B cell (primary cell): ENCODE measurements around the gene CCDC18. TPM values are rescaled to one million over a fixed set of nuclear protein-coding genes. Genes with fewer than 3 reads are reported as not detected.

Experiments
- ATAC-seq: fragments of 200-7000 bp; cut with Tn5 transposase; one replicate; pipeline ENCODE4 v1.10.0; 2021; ENCODE audit warnings: low read depth, mild to moderate bottlenecking, moderate number of reproducible peaks, moderate library complexity
- CTCF ChIA-PET: fragments of 350-600 bp; sonication (Branson Sonifier 250); formaldehyde crosslinking; loops from one replicate; lab custom pipeline; 2021; ENCODE audit warnings: antibody characterized with exemption, inconsistent platforms; lab: Charles Lee
- POLR2A ChIA-PET: fragments of 350-600 bp; sonication (Branson Sonifier 250); formaldehyde crosslinking; loops from one replicate; lab custom pipeline; 2021; ENCODE audit warnings: antibody characterized with exemption; lab: Charles Lee
- DNase-seq: peaks from one replicate; pipeline ENCODE4 v3.0.0; 2013
- H2AFZ ChIP-seq: 2 replicates; pipeline ENCODE4 v1.6.1; 2012; ENCODE audit warnings: mild to moderate bottlenecking, low read depth, low read length; ENCODE audit not compliant: insufficient read depth, poor library complexity, severe bottlenecking
- H3K27ac ChIP-seq, 2 donors: 1 replicate in 1 of 2; 2 replicates in 1 of 2; pipeline ENCODE4 v1.5.1; 2012 to 2013; ENCODE audit warnings: low read length in 2 of 2, mild to moderate bottlenecking in 2 of 2, moderate library complexity in 1 of 2
- H3K27me3 ChIP-seq, 4 experiments: fragments of 200-600 bp in 1 of 4; sonication (generic) in 1 of 4; replicated peaks in 1 of 4; 1 replicate in 2 of 4; 2 replicates in 2 of 4; pipeline versions ENCODE4 v1.6.1 to v1.7.0; 2013 to 2016; ENCODE audit warnings: low read length in 3 of 4, mild to moderate bottlenecking in 2 of 4, mixed read lengths in 1 of 4, moderate library complexity in 1 of 4; ENCODE audit not compliant: insufficient read depth in 4 of 4, control insufficient read depth in 3 of 4; ENCODE audit errors: control extremely low read depth in 1 of 4
- H3K36me3 ChIP-seq, 2 experiments: replicated peaks in 1 of 2; 1 replicate in 1 of 2; 2 replicates in 1 of 2; pipeline versions ENCODE4 v1.6.1 to v1.7.1; 2013; ENCODE audit warnings: low read length in 1 of 2; ENCODE audit not compliant: insufficient read depth in 2 of 2, control insufficient read depth in 1 of 2; ENCODE audit errors: control extremely low read depth in 1 of 2, extremely low read depth in 1 of 2
- H3K4me1 ChIP-seq, 2 donors: fragments of 200-600 bp in 1 of 2; sonication (generic) in 1 of 2; 1 replicate in 1 of 2; 2 replicates in 1 of 2; pipeline versions ENCODE4 v1.5.1 to v1.6.1; 2013 to 2017; ENCODE audit warnings: low read length in 2 of 2; ENCODE audit not compliant: control insufficient read depth in 2 of 2, insufficient read depth in 2 of 2
- H3K4me2 ChIP-seq: replicated peaks from 2 replicates; pipeline ENCODE3; 2012; ENCODE audit warnings: mild to moderate bottlenecking, low read depth, low read length; ENCODE audit not compliant: poor library complexity, severe bottlenecking
- H3K4me3 ChIP-seq, 5 experiments: fragments of 200-600 bp in 1 of 5; sonication (generic) in 1 of 5; 1 replicate in 3 of 5; 2 replicates in 2 of 5; pipeline versions ENCODE4 v1.5.1 to v1.7.0; 2011 to 2016; ENCODE audit warnings: low read length in 4 of 5, mild to moderate bottlenecking in 4 of 5, low read depth in 2 of 5, control low read depth in 1 of 5, moderate library complexity in 1 of 5; ENCODE audit not compliant: insufficient read depth in 1 of 5; ENCODE audit errors: control extremely low read depth in 1 of 5, extremely low read depth in 1 of 5
- H3K79me2 ChIP-seq: fragments of 200-600 bp; sonication (generic); one replicate; pipeline ENCODE4 v1.6.0; 2016; ENCODE audit warnings: low read length; ENCODE audit not compliant: control insufficient read depth, insufficient read depth
- H3K9ac ChIP-seq: fragments of 200-600 bp; sonication (generic); 2 replicates; pipeline ENCODE4 v1.6.1; 2017; ENCODE audit warnings: mild to moderate bottlenecking, low read length, moderate library complexity
- H3K9me3 ChIP-seq, 3 donors: one replicate each; pipeline versions ENCODE4 v1.6.1 to v1.7.1; 2013; ENCODE audit warnings: low read length in 2 of 3; ENCODE audit not compliant: control insufficient read depth in 2 of 3, insufficient read depth in 1 of 3; ENCODE audit errors: control extremely low read depth in 1 of 3
- H4K20me1 ChIP-seq: 2 replicates; pipeline ENCODE4 v1.6.0; 2012; ENCODE audit warnings: mild to moderate bottlenecking, low read length; ENCODE audit not compliant: insufficient read depth, control insufficient read depth, poor library complexity, severe bottlenecking
- H3K27ac Mint-ChIP-seq: one replicate; pipeline ENCODE4 v1.8.0; 2021; ENCODE audit warnings: mixed read lengths
- H3K27me3 Mint-ChIP-seq: one replicate; pipeline ENCODE4 v1.8.0; 2021; ENCODE audit warnings: mixed read lengths
- H3K4me1 Mint-ChIP-seq: one replicate; pipeline ENCODE4 v1.8.0; 2021; ENCODE audit warnings: mixed read lengths
- H3K4me3 Mint-ChIP-seq: one replicate; pipeline ENCODE4 v1.8.0; 2021; ENCODE audit warnings: mixed read lengths
- H3K9me3 Mint-ChIP-seq: one replicate; pipeline ENCODE4 v1.8.0; 2022; ENCODE audit warnings: mixed read lengths; ENCODE audit not compliant: insufficient read depth
- CTCF ChIP-seq: fragments of 200-600 bp; IDR thresholded peaks from one replicate; pipeline ENCODE4 v1.8.0; 2022; ENCODE audit warnings: antibody characterized with exemption, mild to moderate bottlenecking
- EZH2 ChIP-seq: IDR thresholded peaks from 2 replicates; pipeline ENCODE4 v1.6.1; 2012; ENCODE audit warnings: borderline replicate concordance, low read depth, mild to moderate bottlenecking, moderate library complexity, low read length; ENCODE audit not compliant: insufficient read depth, poor library complexity, severe bottlenecking
- WGBS: methylation state at CpG from one replicate; pipeline ENCODE4 v1.1.5; 2013; ENCODE audit warnings: missing lambda C conversion rate; ENCODE audit not compliant: insufficient coverage; 5-methylcytosine and 5-hydroxymethylcytosine counted together
- intact Hi-C: fragments of 100-400 bp; cut with micrococcal nuclease; formaldehyde crosslinking; loops from one replicate; pipeline ENCODE4 v1.10.0; 2022
- polyA plus RNA-seq: library from polyadenylated mRNA; depleted of rRNA; stranded (reverse); fragments of >200 nt; gene quantifications from 2 replicates; pipeline ENCODE4 v1.2.3, GENCODE V29; 2012
- total RNA-seq, 2 donors: library from RNA; stranded (reverse); fragments of 120-200 nt in 1 of 2; gene quantifications; 1 replicate in 1 of 2; 2 replicates in 1 of 2; pipeline versions ENCODE4 v1.2.3 to v1.2.4, GENCODE V29; 2013 to 2022

The CCDC18 gene
- total and polyA plus RNA-seq, 2 donors (not counting 1 experiment from before 2014, with no cell fraction given), result 7.7 to 16.0 TPM

GRCh38 chr1:93302078-93302477 is 121.6 kb downstream of the CCDC18 start:
- intact Hi-C loops, result loop anchor here (10.0 kb wide), 1 partner anchor 513 kb away; no protein-coding TSS in a partner anchor
- H3K27me3 ChIP-seq, result no peaks in the 10 kb centered on the region
- Mint-ChIP-seq H3K9me3 (no peaks in the 10 kb centered on the region), H3K27me3 (no peaks in the 10 kb centered on the region), H3K4me1 (no peaks in the 10 kb centered on the region), H3K27ac (no peak overlapping the region), H3K4me3 (no peak overlapping the region)
- H3K27ac ChIP-seq, result no peak overlapping the region
- POLR2A ChIA-PET, result no interaction called here
- TF ChIP-seq EZH2, result no peak
- TF ChIP-seq CTCF, result no peak
- H2AFZ ChIP-seq, result no peak overlapping the region
- CTCF ChIA-PET, result interaction anchor here (0.6 to 4.2 kb wide), 3 partner anchors 70 to 463 kb away, joined by 3 to 30 read pairs (median 5); partner anchors contain the start of gene MTF2
- H3K36me3 ChIP-seq, result peaks cover 0 to 2% of the 10 kb centered on the region in 2 experiments
- no peaks in the 10 kb centered on the region for H3K4me1 ChIP-seq
- H3K9me3 ChIP-seq, result no peaks in the 10 kb centered on the region
- no peak overlapping the region for H3K9ac ChIP-seq
- no peaks in the 10 kb centered on the region for H4K20me1 ChIP-seq
- WGBS, result 96% methylated on average over 3 of the region's 5 CpGs
- H3K79me2 ChIP-seq, result no peaks in the 10 kb centered on the region
- ATAC-seq (no peak), DNase-seq (no peak)
- no peak overlapping the region for H3K4me3 ChIP-seq
- H3K4me2 ChIP-seq, result no peak overlapping the region

- H3K79me2 ChIP-seq, result no peaks in the 10 kb centered on the region
- peak; percentile 53 for ATAC-seq
- Mint-ChIP-seq H3K9me3 (no peaks in the 10 kb centered on the region), H3K4me1 (no peaks in the 10 kb centered on the region), H3K4me3 (no peak overlapping the region), H3K27me3 (no peaks in the 10 kb centered on the region), H3K27ac (no peak overlapping the region)
- CTCF ChIA-PET, result interaction anchor here (0.6 to 4.2 kb wide), 40 partner anchors 10 to 1031 kb away, joined by 3 to 30 read pairs (median 4); partner anchors contain the start of genes DR1 and MTF2
- no peaks in the 10 kb centered on the region for H3K4me1 ChIP-seq
- POLR2A ChIA-PET, result no interaction called here
- peak; percentile 88 for TF ChIP-seq CTCF
- TF ChIP-seq EZH2, result no peak
- no peaks in the 10 kb centered on the region for H3K27me3 ChIP-seq
- no peak overlapping the region for H2AFZ ChIP-seq
- H3K27ac ChIP-seq, result no peak overlapping the region
- no peak overlapping the region for H3K4me2 ChIP-seq
- no peak overlapping the region for H3K4me3 ChIP-seq
- peak; percentile 73 for DNase-seq
- no peak overlapping the region for H3K9ac ChIP-seq
- WGBS, result no CpG with 5 or more reads among the region's 2 CpGs
- no peaks in the 10 kb centered on the region for H4K20me1 ChIP-seq
- peaks cover 2% of the 10 kb centered on the region in 2 experiments for H3K36me3 ChIP-seq
- no peaks in the 10 kb centered on the region for H3K9me3 ChIP-seq
- intact Hi-C loops, result loop anchor here (1.0 to 10.0 kb wide), 2 partner anchors 510 to 540 kb away; no protein-coding TSS in a partner anchor
Measured at GRCh38 chr1:93304716-93305138, 124.2 kb downstream of the CCDC18 start.
